PFSK-1 (cell line): ENCODE measurements around the gene SH3BGRL2.

ENCODE experiments used
- FOXP2 ChIP-seq: optimal IDR thresholded peaks from 2 replicates; pipeline ENCODE3; 2011; ENCODE audit warnings: borderline replicate concordance, control low read depth, inconsistent platforms; ENCODE audit not compliant: insufficient read depth; ENCODE audit errors: extremely low read length, extremely low read depth
- POLR2AphosphoS5 ChIP-seq: IDR thresholded peaks from 2 replicates; pipeline ENCODE4 v1.6.1; 2012; ENCODE audit warnings: low read depth, mild to moderate bottlenecking, control low read depth, low read length, moderate library complexity
- SIN3A ChIP-seq: IDR thresholded peaks from 2 replicates; pipeline ENCODE4 v1.6.1; 2012; ENCODE audit warnings: mild to moderate bottlenecking, low read length, moderate library complexity, borderline replicate concordance; ENCODE audit not compliant: insufficient read depth
- TAF1 ChIP-seq: IDR thresholded peaks from 2 replicates; pipeline ENCODE4 v1.6.1; 2012; ENCODE audit warnings: low read length, control low read depth, borderline replicate concordance; ENCODE audit not compliant: insufficient read depth
- TF ChIP-seq, protein P1 (sequence below), 2 experiments: IDR thresholded peaks; 2 replicates each; pipeline versions ENCODE4 v1.6.1 to v1.8.0; 2011 to 2012; ENCODE audit warnings: low read depth in 2 of 2, low read length in 2 of 2, control low read depth in 1 of 2, inconsistent platforms in 1 of 2, mild to moderate bottlenecking in 1 of 2, moderate library complexity in 1 of 2; ENCODE audit not compliant: insufficient read depth in 1 of 2

SH3BGRL2 gene

DNA sequence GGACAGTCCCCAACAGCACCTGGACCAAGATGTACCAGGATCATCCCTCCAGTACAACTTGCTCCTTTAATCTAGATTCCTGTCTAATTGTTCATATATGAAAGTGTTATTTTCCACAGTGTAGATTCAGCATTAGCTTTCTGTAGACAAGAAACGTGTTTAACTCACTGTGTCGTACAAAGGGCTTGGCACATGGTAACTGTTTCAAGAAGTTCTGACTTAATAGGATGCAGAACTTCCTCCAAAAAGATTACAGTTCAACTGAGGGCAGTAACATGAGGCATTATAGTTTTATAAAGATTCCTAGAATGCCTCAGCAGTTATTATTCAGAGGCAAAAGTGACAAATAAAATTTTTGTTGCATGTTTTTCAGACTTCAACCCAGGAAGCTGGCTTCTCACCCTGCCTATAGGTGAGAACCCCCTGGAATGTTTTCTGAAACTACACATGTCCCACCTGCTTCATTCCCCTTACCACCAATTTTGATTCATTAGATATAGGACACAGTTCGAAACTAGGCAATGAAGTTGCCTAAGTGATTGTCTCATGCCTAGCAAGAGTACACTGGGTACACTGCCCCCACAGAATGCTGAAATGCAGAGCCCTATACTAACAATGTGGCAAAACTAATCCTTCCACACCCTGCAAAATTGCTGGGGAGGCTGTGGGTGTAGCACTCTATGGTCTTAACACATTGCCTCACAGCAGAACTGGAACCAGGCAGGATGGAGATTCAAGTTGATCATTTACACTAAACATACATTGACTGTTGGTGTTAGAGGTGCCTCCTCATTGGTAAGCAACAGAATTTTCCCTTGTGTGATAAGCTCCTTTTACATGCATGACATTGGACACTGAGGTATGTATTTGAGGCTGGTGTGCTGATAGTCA is 22.6 kb upstream of the SH3BGRL2 start:
- TF ChIP-seq SIN3A (no peak), TAF1 (no peak), FOXP2 (no peak), POLR2AphosphoS5 (no peak)
- TF ChIP-seq, protein P1, sequence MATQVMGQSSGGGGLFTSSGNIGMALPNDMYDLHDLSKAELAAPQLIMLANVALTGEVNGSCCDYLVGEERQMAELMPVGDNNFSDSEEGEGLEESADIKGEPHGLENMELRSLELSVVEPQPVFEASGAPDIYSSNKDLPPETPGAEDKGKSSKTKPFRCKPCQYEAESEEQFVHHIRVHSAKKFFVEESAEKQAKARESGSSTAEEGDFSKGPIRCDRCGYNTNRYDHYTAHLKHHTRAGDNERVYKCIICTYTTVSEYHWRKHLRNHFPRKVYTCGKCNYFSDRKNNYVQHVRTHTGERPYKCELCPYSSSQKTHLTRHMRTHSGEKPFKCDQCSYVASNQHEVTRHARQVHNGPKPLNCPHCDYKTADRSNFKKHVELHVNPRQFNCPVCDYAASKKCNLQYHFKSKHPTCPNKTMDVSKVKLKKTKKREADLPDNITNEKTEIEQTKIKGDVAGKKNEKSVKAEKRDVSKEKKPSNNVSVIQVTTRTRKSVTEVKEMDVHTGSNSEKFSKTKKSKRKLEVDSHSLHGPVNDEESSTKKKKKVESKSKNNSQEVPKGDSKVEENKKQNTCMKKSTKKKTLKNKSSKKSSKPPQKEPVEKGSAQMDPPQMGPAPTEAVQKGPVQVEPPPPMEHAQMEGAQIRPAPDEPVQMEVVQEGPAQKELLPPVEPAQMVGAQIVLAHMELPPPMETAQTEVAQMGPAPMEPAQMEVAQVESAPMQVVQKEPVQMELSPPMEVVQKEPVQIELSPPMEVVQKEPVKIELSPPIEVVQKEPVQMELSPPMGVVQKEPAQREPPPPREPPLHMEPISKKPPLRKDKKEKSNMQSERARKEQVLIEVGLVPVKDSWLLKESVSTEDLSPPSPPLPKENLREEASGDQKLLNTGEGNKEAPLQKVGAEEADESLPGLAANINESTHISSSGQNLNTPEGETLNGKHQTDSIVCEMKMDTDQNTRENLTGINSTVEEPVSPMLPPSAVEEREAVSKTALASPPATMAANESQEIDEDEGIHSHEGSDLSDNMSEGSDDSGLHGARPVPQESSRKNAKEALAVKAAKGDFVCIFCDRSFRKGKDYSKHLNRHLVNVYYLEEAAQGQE (IDR thresholded peaks at IDR 0.05; ENCODE audit: insufficient read depth in 1 of 2, low read depth in 2 of 2, low read length in 2 of 2): no peak

DNA sequence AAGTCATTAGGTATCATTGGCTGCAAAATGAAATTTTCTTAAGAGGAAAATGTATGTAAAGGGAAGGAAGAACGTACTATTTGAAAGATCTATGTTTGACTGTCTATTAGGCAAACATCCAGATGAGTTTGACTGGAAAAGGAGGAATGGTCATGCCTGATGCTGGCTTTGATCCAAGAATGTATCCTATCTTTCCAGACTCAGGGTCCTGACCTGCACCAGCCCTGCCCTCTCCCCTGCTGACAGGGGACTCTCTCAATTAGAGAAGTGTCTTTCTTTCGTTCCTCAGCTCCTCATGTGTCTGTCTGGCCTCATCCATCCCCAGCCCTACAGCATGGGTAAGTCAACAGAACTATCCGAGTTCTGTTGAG is 21.9 kb upstream of the SH3BGRL2 start:
- no peak for TF ChIP-seq POLR2AphosphoS5
- TF ChIP-seq, protein P1 (IDR thresholded peaks at IDR 0.05; ENCODE audit: insufficient read depth in 1 of 2, low read depth in 2 of 2, low read length in 2 of 2): no peak
- no peak for TF ChIP-seq TAF1
- no peak for TF ChIP-seq SIN3A
- no peak for TF ChIP-seq FOXP2

DNA sequence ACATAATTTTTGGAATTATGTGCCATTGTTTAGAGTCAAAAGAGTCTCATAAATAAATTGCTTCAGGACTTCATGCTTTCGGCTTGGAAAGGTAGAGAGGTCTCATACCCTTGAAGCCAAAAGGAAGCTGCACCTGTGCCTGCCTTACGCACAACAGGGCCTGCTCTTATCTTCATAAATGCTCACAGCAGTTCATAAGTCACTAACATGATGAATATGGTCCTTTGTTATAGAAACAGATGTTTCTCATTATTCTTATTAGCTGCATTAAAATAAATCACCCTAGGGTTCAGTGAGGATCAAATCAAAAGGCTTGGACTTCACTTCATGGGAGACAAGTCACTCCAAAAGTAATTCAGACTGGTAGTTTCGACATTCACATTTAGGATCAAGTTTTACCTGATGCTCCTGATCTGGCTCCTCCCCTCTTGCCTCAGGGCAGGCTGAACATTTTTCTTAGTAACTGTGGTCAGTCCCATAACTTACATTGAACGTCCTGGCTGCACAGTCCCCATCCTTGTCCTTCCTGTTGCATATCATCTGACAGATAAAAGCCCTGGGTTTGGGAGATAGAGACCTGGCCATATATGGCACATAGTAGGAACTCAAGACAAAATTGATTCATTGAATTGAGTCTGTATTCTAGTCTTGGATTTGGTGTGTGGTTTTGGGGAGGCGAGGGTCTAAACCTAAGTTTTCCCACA is 20.7 kb upstream of the SH3BGRL2 start:
- no peak for TF ChIP-seq TAF1
- no peak for TF ChIP-seq FOXP2
- TF ChIP-seq, protein P1 (IDR thresholded peaks at IDR 0.05; ENCODE audit: insufficient read depth in 1 of 2, low read depth in 2 of 2, low read length in 2 of 2): no peak
- no peak for TF ChIP-seq SIN3A
- no peak for TF ChIP-seq POLR2AphosphoS5

DNA sequence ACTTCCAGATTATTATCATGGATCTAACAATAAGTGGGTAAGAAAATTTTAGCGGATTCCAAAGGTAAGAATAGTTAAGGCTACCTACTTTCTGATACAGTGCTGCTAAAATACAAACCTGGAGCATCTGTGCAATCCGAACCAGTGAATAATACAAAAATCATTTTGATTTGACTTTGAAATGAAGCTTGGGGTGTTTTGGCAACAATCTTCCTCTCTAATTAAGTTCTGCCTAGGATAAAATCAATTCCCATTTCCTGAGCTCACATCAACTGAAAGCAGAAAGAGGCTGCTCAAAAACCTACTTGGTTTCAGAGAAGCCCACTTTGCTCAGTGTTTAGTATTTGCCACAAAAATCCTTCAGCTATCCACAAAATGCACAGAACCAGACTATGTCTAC is 18.7 kb upstream of the SH3BGRL2 start:
- TF ChIP-seq SIN3A: no peak
- no peak for TF ChIP-seq FOXP2
- TF ChIP-seq, protein P1 (IDR thresholded peaks at IDR 0.05; ENCODE audit: insufficient read depth in 1 of 2, low read depth in 2 of 2, low read length in 2 of 2): no peak
- no peak for TF ChIP-seq TAF1
